Activated T-cell treated with anti-CD3 and anti-CD28 coated beads, Interleukin-2, amount 50 U/mL, for 1 hour (primary cell): ENCODE data around the gene IL25.

Experiments
- DNase-seq: peaks from one replicate; pipeline ENCODE4 v3.0.0-alpha.2; 2020

Gene IL25

GRCh38 chr14:23354990-23355389 lies 17.6 kb upstream of the IL25 start:
- no peak for DNase-seq

- DNase-seq: no peak
These were observed 16.7 kb upstream of the IL25 start for GRCh38 chr14:23355871-23356435.

GRCh38 chr14:23356662-23357061 lies 15.9 kb upstream of the IL25 start:
- DNase-seq: no peak

- no peak for DNase-seq
These were observed 15.3 kb upstream of the IL25 start for GRCh38 chr14:23357261-23357660.

GRCh38 chr14:23358042-23358441 lies 14.6 kb upstream of the IL25 start:
- DNase-seq: no peak

GRCh38 chr14:23358553-23359166 lies 13.9 kb upstream of the IL25 start:
- DNase-seq: no peak

- no peak for DNase-seq
These were observed 13.4 kb upstream of the IL25 start for GRCh38 chr14:23359167-23359626.

- DNase-seq: no peak
These were observed 12.7 kb upstream of the IL25 start for GRCh38 chr14:23359722-23360447.

GRCh38 chr14:23360496-23360895 lies 12.1 kb upstream of the IL25 start:
- no peak for DNase-seq

GRCh38 chr14:23361320-23361719 lies 11.3 kb upstream of the IL25 start:
- DNase-seq: no peak

GRCh38 chr14:23361763-23362162 lies 10.8 kb upstream of the IL25 start:
- no peak for DNase-seq

- DNase-seq: no peak
These were observed 10.4 kb upstream of the IL25 start for GRCh38 chr14:23362200-23362599.

- DNase-seq: no peak
These were observed 8.2 kb upstream of the IL25 start for GRCh38 chr14:23364164-23365035.

- no peak for DNase-seq
These were observed 7.4 kb upstream of the IL25 start, which contains the start of gene EFS for GRCh38 chr14:23365036-23365731. Gene EFS (minus strand): TSS chr14:23365172. CDS start chr14:23365025, 147 bp downstream.

- DNase-seq: no peak
These were observed 6.7 kb upstream of the IL25 start for GRCh38 chr14:23365732-23366425.

GRCh38 chr14:23366426-23366921 lies 6.1 kb upstream of the IL25 start:
- no peak for DNase-seq

GRCh38 chr14:23370221-23370620 lies 2.4 kb upstream of the IL25 start:
- DNase-seq: no peak

- DNase-seq: no peak
These were observed 744 bp upstream of the IL25 start for GRCh38 chr14:23371865-23372264.

- DNase-seq: no peak
These were observed 432 bp downstream of the IL25 start for GRCh38 chr14:23373041-23373440.

- DNase-seq: no peak
These were observed 3.1 kb downstream of the IL25 start for GRCh38 chr14:23375527-23376251.
